ENCODE data around the gene CACNA1D.

CACNA1D gene

DNA sequence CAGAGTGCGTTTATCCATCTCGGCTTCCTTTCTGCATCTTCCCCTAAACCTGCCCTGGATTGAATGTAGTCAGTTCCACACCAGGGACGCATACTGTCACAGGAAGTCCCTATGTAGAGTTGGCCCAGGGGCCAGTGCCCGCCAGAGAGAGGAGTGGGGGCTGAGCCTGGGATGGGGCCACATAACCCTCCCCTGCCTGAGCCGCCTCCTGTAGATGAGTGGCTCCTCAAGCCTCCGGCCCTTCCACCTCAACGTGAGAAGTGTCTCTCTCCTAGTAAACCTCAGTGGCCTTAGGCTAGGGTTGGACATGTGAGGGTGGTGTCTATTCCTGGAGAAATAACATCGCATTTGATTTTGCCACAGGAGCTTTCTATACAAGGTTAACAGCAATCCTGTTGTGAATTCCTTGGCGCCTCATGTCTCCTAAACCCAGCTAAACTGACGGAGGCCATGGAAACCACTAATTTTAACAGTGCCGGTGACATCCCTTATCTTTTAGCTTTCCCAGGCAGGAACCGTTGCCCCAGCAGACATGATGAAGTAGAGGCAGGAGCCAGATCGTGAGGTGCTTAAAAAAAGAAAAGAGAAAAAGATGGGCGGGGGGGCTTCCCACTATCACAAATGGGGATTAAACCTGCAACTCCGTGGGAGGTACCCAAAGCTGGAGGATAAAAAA lies 180.7 kb downstream of the CACNA1D start:
- H3K4me3 ChIP-seq (ENCODE audit: control insufficient read depth, low read depth, low read length) = no peak overlapping the region
- TF ChIP-seq, protein P1, sequence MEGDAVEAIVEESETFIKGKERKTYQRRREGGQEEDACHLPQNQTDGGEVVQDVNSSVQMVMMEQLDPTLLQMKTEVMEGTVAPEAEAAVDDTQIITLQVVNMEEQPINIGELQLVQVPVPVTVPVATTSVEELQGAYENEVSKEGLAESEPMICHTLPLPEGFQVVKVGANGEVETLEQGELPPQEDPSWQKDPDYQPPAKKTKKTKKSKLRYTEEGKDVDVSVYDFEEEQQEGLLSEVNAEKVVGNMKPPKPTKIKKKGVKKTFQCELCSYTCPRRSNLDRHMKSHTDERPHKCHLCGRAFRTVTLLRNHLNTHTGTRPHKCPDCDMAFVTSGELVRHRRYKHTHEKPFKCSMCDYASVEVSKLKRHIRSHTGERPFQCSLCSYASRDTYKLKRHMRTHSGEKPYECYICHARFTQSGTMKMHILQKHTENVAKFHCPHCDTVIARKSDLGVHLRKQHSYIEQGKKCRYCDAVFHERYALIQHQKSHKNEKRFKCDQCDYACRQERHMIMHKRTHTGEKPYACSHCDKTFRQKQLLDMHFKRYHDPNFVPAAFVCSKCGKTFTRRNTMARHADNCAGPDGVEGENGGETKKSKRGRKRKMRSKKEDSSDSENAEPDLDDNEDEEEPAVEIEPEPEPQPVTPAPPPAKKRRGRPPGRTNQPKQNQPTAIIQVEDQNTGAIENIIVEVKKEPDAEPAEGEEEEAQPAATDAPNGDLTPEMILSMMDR (IDR thresholded peaks at IDR 0.05; ENCODE audit: control insufficient read depth, insufficient read depth, low read depth, low read length, missing control alignments) = no peak
- DNase-seq (ENCODE audit: low read depth) = no peak

DNA sequence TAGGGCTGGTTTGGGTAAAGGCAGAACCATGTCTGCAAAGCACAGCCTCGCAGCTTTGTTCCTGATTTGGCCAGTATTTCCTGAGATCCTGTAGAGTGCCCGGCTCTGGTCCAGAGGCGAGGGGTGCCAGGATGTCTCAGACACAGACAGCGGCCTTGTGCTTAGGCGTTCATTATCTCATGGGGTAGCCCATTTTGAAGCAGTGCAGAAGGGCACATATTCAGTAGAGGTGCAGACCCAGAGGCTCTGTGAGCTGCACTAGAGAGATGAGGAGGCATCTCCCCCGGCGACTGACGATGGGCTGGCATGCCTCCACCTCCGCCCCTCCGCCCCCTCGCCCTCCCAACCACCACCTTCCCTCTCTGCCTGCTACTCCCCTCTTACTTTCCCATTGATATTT lies 181.5 kb downstream of the CACNA1D start:
- no peak overlapping the region for H3K4me3 ChIP-seq (ENCODE audit: control insufficient read depth, low read depth, low read length)
- no peak for DNase-seq (ENCODE audit: low read depth)
- TF ChIP-seq, protein P1 (IDR thresholded peaks at IDR 0.05; ENCODE audit: control insufficient read depth, insufficient read depth, low read depth, low read length, missing control alignments) = no peak

DNA sequence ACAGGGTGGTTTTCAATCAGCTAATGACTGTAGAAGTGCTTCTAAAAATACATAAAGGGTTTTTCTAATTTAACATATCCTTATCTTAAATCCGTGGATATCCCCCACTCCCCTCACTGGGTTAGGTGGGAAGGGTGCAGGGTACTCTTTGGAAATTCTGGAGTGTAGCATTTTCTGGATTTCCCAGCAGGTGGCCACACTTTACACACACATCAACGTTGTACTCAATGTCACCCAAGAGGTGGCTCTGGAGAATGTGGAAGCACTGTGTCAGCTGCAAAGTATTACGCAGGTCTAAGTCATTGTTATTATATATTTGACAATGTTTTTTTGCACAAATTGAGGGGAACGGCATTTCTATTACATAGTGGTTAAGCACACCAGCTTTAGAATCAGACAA lies 183.0 kb downstream of the CACNA1D start:
- DNase-seq (ENCODE audit: low read depth) = no peak
- TF ChIP-seq, protein P1 (IDR thresholded peaks at IDR 0.05; ENCODE audit: control insufficient read depth, insufficient read depth, low read depth, low read length, missing control alignments) = peak; percentile 26
- no peak overlapping the region for H3K4me3 ChIP-seq (ENCODE audit: control insufficient read depth, low read depth, low read length)

DNA sequence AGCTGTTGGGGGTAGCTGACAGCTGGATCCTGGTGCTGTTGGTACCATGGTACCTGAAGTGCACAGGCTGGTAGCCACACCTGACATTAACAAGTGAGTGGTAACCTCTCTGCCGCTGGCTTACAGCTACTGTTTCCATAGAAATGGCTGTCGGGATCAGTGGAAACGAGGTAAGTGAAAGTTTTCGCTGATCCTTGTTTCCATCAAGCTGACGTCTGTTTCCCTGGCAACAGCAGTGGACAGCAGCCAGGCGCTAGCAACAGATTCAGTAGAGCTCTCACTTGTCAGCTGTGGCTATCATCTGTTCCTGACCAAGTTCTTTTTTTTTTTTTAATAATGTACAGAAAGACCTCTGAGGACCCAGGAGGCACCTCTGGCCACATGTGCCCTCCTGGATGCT lies 185.6 kb downstream of the CACNA1D start:
- TF ChIP-seq, protein P1 (IDR thresholded peaks at IDR 0.05; ENCODE audit: control insufficient read depth, insufficient read depth, low read depth, low read length, missing control alignments) = no peak
- H3K4me3 ChIP-seq (ENCODE audit: control insufficient read depth, low read depth, low read length) = no peak overlapping the region
- no peak for DNase-seq (ENCODE audit: low read depth)

DNA sequence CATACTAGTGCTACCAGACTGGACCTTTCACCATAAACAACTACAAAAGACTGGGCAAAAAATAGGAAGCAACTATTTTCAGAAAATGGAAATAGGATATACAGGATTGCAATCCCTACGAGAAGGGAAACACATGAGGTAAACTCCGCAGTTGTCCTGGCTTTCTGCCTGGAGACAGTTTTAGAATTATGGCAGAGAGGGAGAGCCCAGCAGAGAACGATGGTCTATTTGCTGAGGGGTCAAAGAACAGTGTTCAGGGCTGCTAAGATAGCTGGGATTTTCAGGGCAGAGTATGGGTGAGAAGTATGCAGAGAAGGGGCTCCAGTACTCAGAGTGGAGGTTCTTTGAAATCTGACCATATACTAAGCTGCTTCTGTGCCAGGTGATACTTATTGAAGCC lies 188.4 kb downstream of the CACNA1D start:
- H3K4me3 ChIP-seq (ENCODE audit: control insufficient read depth, low read depth, low read length) = no peak overlapping the region
- DNase-seq (ENCODE audit: low read depth) = no peak
- TF ChIP-seq, protein P1 (IDR thresholded peaks at IDR 0.05; ENCODE audit: control insufficient read depth, insufficient read depth, low read depth, low read length, missing control alignments) = no peak

DNA sequence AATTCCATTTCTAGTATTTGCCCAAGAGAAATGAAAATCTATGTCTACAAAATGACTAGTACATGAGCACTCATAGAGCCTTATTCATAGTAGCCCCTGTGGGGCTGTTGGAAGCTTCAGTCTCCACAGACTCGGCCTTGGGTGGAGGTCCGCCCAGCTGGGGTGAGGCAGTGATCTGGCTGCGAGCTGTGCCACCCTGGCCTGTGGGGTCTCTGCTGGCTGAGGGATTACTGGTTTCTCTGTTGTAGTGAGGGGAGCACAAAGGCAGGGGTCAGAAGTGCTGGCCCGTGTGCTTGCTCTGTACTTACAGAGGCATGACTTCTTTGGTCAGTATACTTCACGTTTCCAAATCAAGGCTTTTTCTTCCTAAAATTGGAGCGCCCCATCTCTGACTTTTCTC lies 193.7 kb downstream of the CACNA1D start:
- no peak overlapping the region for H3K4me3 ChIP-seq (ENCODE audit: control insufficient read depth, low read depth, low read length)
- no peak for DNase-seq (ENCODE audit: low read depth)
- TF ChIP-seq, protein P1 (IDR thresholded peaks at IDR 0.05; ENCODE audit: control insufficient read depth, insufficient read depth, low read depth, low read length, missing control alignments) = no peak

All from AG09309 (cell line).